ENCODE measurements around the gene SEC22C.

SEC22C gene

GRCh38 chr3:42547401-42547945, 34.3 kb downstream of the SEC22C start:
- DNase-seq (ENCODE audit: low read depth), result peak; percentile 77
- Histone ChIP-seq H3K4me3 (ENCODE audit: low read length) (no peak overlapping the region), H3K27me3 (replicated peaks; ENCODE audit: control insufficient read depth, insufficient read depth, low read length) (peaks cover 5% of the 10 kb centered on the region), H3K9me3 (ENCODE audit: control insufficient read depth, low read length) (no peaks in the 10 kb centered on the region), H3K4me1 (ENCODE audit: control insufficient read depth, insufficient read depth, low read length) (no peaks in the 10 kb centered on the region), H3K36me3 (ENCODE audit: control insufficient read depth, insufficient read depth, low read length, severe bottlenecking) (peaks cover 37% of the 10 kb centered on the region), H3K9ac (ENCODE audit: low read length) (no peak overlapping the region)

GRCh38 chr3:42546691-42547213, 35.0 kb downstream of the SEC22C start:
- H3K4me3 ChIP-seq (ENCODE audit: low read length), result no peak overlapping the region
- H3K9me3 ChIP-seq (ENCODE audit: control insufficient read depth, low read length), result no peaks in the 10 kb centered on the region

GRCh38 chr3:42545284-42545900, 36.4 kb downstream of the SEC22C start:
- no peaks in the 10 kb centered on the region for H3K4me1 ChIP-seq (ENCODE audit: control insufficient read depth, insufficient read depth, low read length)
- no peak for DNase-seq (ENCODE audit: low read depth)
- peaks cover 21% of the 10 kb centered on the region for H3K36me3 ChIP-seq (ENCODE audit: control insufficient read depth, insufficient read depth, low read length, severe bottlenecking)
- no peak overlapping the region for H3K4me3 ChIP-seq (ENCODE audit: low read length)
- peaks cover 5% of the 10 kb centered on the region for H3K27me3 ChIP-seq (replicated peaks; ENCODE audit: control insufficient read depth, insufficient read depth, low read length)
- no peaks in the 10 kb centered on the region for H3K9me3 ChIP-seq (ENCODE audit: control insufficient read depth, low read length)
- H3K9ac ChIP-seq (ENCODE audit: low read length), result no peak overlapping the region

More at GRCh38 chr3:42546691-42547213, 35.0 kb downstream of the SEC22C start:
- Histone ChIP-seq H3K27me3 (replicated peaks; ENCODE audit: control insufficient read depth, insufficient read depth, low read length) (peaks cover 5% of the 10 kb centered on the region), H3K36me3 (ENCODE audit: control insufficient read depth, insufficient read depth, low read length, severe bottlenecking) (peaks cover 32% of the 10 kb centered on the region), H3K4me1 (ENCODE audit: control insufficient read depth, insufficient read depth, low read length) (no peaks in the 10 kb centered on the region), H3K9ac (ENCODE audit: low read length) (no peak overlapping the region)
- DNase-seq (ENCODE audit: low read depth), result no peak

GRCh38 chr3:42544492-42545283, 37.1 kb downstream of the SEC22C start:
- Histone ChIP-seq H3K27me3 (replicated peaks; ENCODE audit: control insufficient read depth, insufficient read depth, low read length) (peaks cover 7% of the 10 kb centered on the region), H3K4me1 (ENCODE audit: control insufficient read depth, insufficient read depth, low read length) (no peaks in the 10 kb centered on the region), H3K4me3 (ENCODE audit: low read length) (no peak overlapping the region), H3K9me3 (ENCODE audit: control insufficient read depth, low read length) (no peaks in the 10 kb centered on the region), H3K36me3 (ENCODE audit: control insufficient read depth, insufficient read depth, low read length, severe bottlenecking) (peaks cover 19% of the 10 kb centered on the region), H3K9ac (ENCODE audit: low read length) (no peak overlapping the region)
- peak; percentile 4 for DNase-seq (ENCODE audit: low read depth)

GRCh38 chr3:42541079-42541478, 40.7 kb downstream of the SEC22C start:
- DNase-seq (ENCODE audit: low read depth), result no peak
- H3K27me3 ChIP-seq (replicated peaks; ENCODE audit: control insufficient read depth, insufficient read depth, low read length), result peaks cover 13% of the 10 kb centered on the region
- no peaks in the 10 kb centered on the region for H3K36me3 ChIP-seq (ENCODE audit: control insufficient read depth, insufficient read depth, low read length, severe bottlenecking)
- peaks cover 14% of the 10 kb centered on the region for H3K4me1 ChIP-seq (ENCODE audit: control insufficient read depth, insufficient read depth, low read length)
- H3K4me3 ChIP-seq (ENCODE audit: low read length), result no peak overlapping the region
- H3K9me3 ChIP-seq (ENCODE audit: control insufficient read depth, low read length), result no peaks in the 10 kb centered on the region
- no peak overlapping the region for H3K9ac ChIP-seq (ENCODE audit: low read length)

GRCh38 chr3:42539871-42540714, 41.7 kb downstream of the SEC22C start:
- no peak overlapping the region for H3K9ac ChIP-seq (ENCODE audit: low read length)

GRCh38 chr3:42537350-42537749, 44.4 kb downstream of the SEC22C start:
- Histone ChIP-seq H3K4me3 (ENCODE audit: low read length) (no peak overlapping the region), H3K27me3 (replicated peaks; ENCODE audit: control insufficient read depth, insufficient read depth, low read length) (peaks cover 14% of the 10 kb centered on the region), H3K9me3 (ENCODE audit: control insufficient read depth, low read length) (no peaks in the 10 kb centered on the region), H3K9ac (ENCODE audit: low read length) (no peak overlapping the region), H3K4me1 (ENCODE audit: control insufficient read depth, insufficient read depth, low read length) (peaks cover 14% of the 10 kb centered on the region), H3K36me3 (ENCODE audit: control insufficient read depth, insufficient read depth, low read length, severe bottlenecking) (no peaks in the 10 kb centered on the region)
- no peak for DNase-seq (ENCODE audit: low read depth)

More at GRCh38 chr3:42539871-42540714, 41.7 kb downstream of the SEC22C start:
- no peaks in the 10 kb centered on the region for H3K9me3 ChIP-seq (ENCODE audit: control insufficient read depth, low read length)
- H3K4me1 ChIP-seq (ENCODE audit: control insufficient read depth, insufficient read depth, low read length), result peaks cover 14% of the 10 kb centered on the region
- H3K27me3 ChIP-seq (replicated peaks; ENCODE audit: control insufficient read depth, insufficient read depth, low read length), result peaks cover 15% of the 10 kb centered on the region
- DNase-seq (ENCODE audit: low read depth), result peak; percentile 33
- H3K4me3 ChIP-seq (ENCODE audit: low read length), result no peak overlapping the region
- no peaks in the 10 kb centered on the region for H3K36me3 ChIP-seq (ENCODE audit: control insufficient read depth, insufficient read depth, low read length, severe bottlenecking)

- H3K9ac ChIP-seq (ENCODE audit: low read length), result no peak overlapping the region
- peaks cover 26% of the 10 kb centered on the region for H3K27me3 ChIP-seq (replicated peaks; ENCODE audit: control insufficient read depth, insufficient read depth, low read length)
- no peaks in the 10 kb centered on the region for H3K36me3 ChIP-seq (ENCODE audit: control insufficient read depth, insufficient read depth, low read length, severe bottlenecking)
- H3K4me3 ChIP-seq (ENCODE audit: low read length), result no peak overlapping the region
- peaks cover 14% of the 10 kb centered on the region for H3K4me1 ChIP-seq (ENCODE audit: control insufficient read depth, insufficient read depth, low read length)
- DNase-seq (ENCODE audit: low read depth), result peak; percentile 13
- no peaks in the 10 kb centered on the region for H3K9me3 ChIP-seq (ENCODE audit: control insufficient read depth, low read length)
These were observed 45.6 kb downstream of the SEC22C start for GRCh38 chr3:42535981-42536784.

GRCh38 chr3:42533161-42533897, 48.4 kb downstream of the SEC22C start:
- peaks cover 14% of the 10 kb centered on the region for H3K4me1 ChIP-seq (ENCODE audit: control insufficient read depth, insufficient read depth, low read length)
- no peaks in the 10 kb centered on the region for H3K36me3 ChIP-seq (ENCODE audit: control insufficient read depth, insufficient read depth, low read length, severe bottlenecking)
- peaks cover 37% of the 10 kb centered on the region for H3K27me3 ChIP-seq (replicated peaks; ENCODE audit: control insufficient read depth, insufficient read depth, low read length)
- no peaks in the 10 kb centered on the region for H3K9me3 ChIP-seq (ENCODE audit: control insufficient read depth, low read length)
- H3K4me3 ChIP-seq (ENCODE audit: low read length), result no peak overlapping the region
- H3K9ac ChIP-seq (ENCODE audit: low read length), result no peak overlapping the region
- no peak for DNase-seq (ENCODE audit: low read depth)

GRCh38 chr3:42532229-42532628, 49.5 kb downstream of the SEC22C start:
- no peaks in the 10 kb centered on the region for H3K36me3 ChIP-seq (ENCODE audit: control insufficient read depth, insufficient read depth, low read length, severe bottlenecking)

More at GRCh38 chr3:42532229-42532628, 49.5 kb downstream of the SEC22C start:
- H3K4me1 ChIP-seq (ENCODE audit: control insufficient read depth, insufficient read depth, low read length), result peaks cover 7% of the 10 kb centered on the region
- no peak overlapping the region for H3K4me3 ChIP-seq (ENCODE audit: low read length)
- no peaks in the 10 kb centered on the region for H3K9me3 ChIP-seq (ENCODE audit: control insufficient read depth, low read length)
- H3K9ac ChIP-seq (ENCODE audit: low read length), result no peak overlapping the region
- peaks cover 37% of the 10 kb centered on the region for H3K27me3 ChIP-seq (replicated peaks; ENCODE audit: control insufficient read depth, insufficient read depth, low read length)
- DNase-seq (ENCODE audit: low read depth), result no peak

Data from adipocyte (in vitro differentiated cells).